K562 (cell line): ENCODE data around the gene RO60. TPM values are rescaled to one million over a fixed set of nuclear protein-coding genes. Genes with fewer than 3 reads are reported as not detected.

Source experiments
- ATAC-seq: fragments of 200-7000 bp; cut with Tn5 transposase; 3 replicates; pipeline ENCODE4 v1.9.1; 2020; ENCODE audit warnings: moderate library complexity
- BruUV-seq: library from RNA; stranded (reverse); fragments of 400-500 nt; replicated peaks from 2 replicates; lab custom pipeline; 2021; lab: Mats Ljungman, UMichigan
- CTCF ChIA-PET: fragments of 300-600 bp; formaldehyde crosslinking; extraction: SDS; loops from one replicate; lab custom pipeline; 2021; ENCODE audit warnings: low intra/inter-chr PET ratio; lab: Yijun Ruan, JAX
- POLR2A ChIA-PET: fragments of 300-600, 350-650 bp; sonication (Branson Sonifier 250); formaldehyde crosslinking; extraction: SDS; loops from one replicate; lab custom pipeline; 2021; ENCODE audit warnings: antibody characterized with exemption, inconsistent platforms; lab: Yijun Ruan, JAX
- DNase-seq, 4 experiments: peaks; one replicate each; pipeline versions ENCODE4 v3.0.0 to v3.0.0-alpha.2; 2011 to 2018; ENCODE audit warnings: low spot score in 3 of 4, mixed read lengths in 3 of 4; ENCODE audit errors: extremely low read depth in 1 of 4
- FAIRE-seq: peaks from 2 replicates; lab custom pipeline; 2011; peaks lifted over from hg19 to GRCh38; lab: Jason Lieb, UNC
- H2AFZ ChIP-seq: 2 replicates; pipeline ENCODE4 v1.6.0; 2011; ENCODE audit warnings: low read depth, low read length, control low read depth, inconsistent platforms
- H3K27ac ChIP-seq: fragments of 200-600 bp; 3 replicates; pipeline ENCODE4 v1.8.0; 2011; ENCODE audit warnings: low read depth, mild to moderate bottlenecking, control low read depth, inconsistent platforms, low read length, moderate library complexity, mixed read lengths; ENCODE audit errors: extremely low read depth
- H3K27me3 ChIP-seq, 2 experiments: fragments of 300-600 bp in 1 of 2; 2 replicates in 1 of 2; 3 replicates in 1 of 2; pipeline versions ENCODE4 v1.6.0 to v1.8.0; 2011; ENCODE audit warnings: inconsistent platforms in 2 of 2, low read length in 2 of 2, mild to moderate bottlenecking in 1 of 2, mixed read lengths in 1 of 2, moderate library complexity in 1 of 2; ENCODE audit not compliant: control insufficient read depth in 2 of 2, insufficient read depth in 2 of 2
- H3K36me3 ChIP-seq: fragments of 300-600 bp; 3 replicates; pipeline ENCODE4 v1.8.0; 2011; ENCODE audit warnings: mild to moderate bottlenecking, low read length, inconsistent platforms; ENCODE audit not compliant: control insufficient read depth, insufficient read depth
- H3K4me1 ChIP-seq, 2 experiments: fragments of 200-600 bp in 1 of 2; replicated peaks in 1 of 2; 2 replicates in 1 of 2; 3 replicates in 1 of 2; pipeline versions ENCODE4 v1.5.1 to v1.8.0; 2011; ENCODE audit warnings: inconsistent platforms in 2 of 2, low read length in 2 of 2, mild to moderate bottlenecking in 1 of 2, mixed read lengths in 1 of 2, moderate library complexity in 1 of 2; ENCODE audit not compliant: control insufficient read depth in 2 of 2, insufficient read depth in 2 of 2
- H3K4me2 ChIP-seq: 2 replicates; pipeline ENCODE4 v1.6.1; 2011; ENCODE audit warnings: low read length, control low read depth, inconsistent platforms, mixed read lengths; ENCODE audit not compliant: insufficient read depth
- H3K4me3 ChIP-seq: fragments of 200-600 bp; sonication (generic), shearing (Covaris generic); 2 replicates; pipeline ENCODE4 v1.5.1; 2016; ENCODE audit warnings: control low read depth, inconsistent platforms
- H3K79me2 ChIP-seq: fragments of 200-600 bp; 3 replicates; pipeline ENCODE4 v1.8.0; 2011; ENCODE audit warnings: low read length, inconsistent platforms; ENCODE audit not compliant: control insufficient read depth, insufficient read depth
- H3K9ac ChIP-seq, 2 experiments: 2 replicates each; pipeline versions ENCODE4 v1.6.0 to v1.6.1; 2011; ENCODE audit warnings: low read depth in 2 of 2, low read length in 2 of 2, control low read depth in 1 of 2, inconsistent platforms in 1 of 2, mild to moderate bottlenecking in 1 of 2, mixed read lengths in 1 of 2; ENCODE audit not compliant: insufficient read depth in 1 of 2
- H3K9me1 ChIP-seq: one replicate; pipeline ENCODE4 v1.6.0; 2011; ENCODE audit warnings: inconsistent platforms, mild to moderate bottlenecking, low read length, moderate library complexity; ENCODE audit not compliant: control insufficient read depth, insufficient read depth
- H3K9me3 ChIP-seq: replicated peaks from 2 replicates; pipeline ENCODE4 v1.5.1; 2011; ENCODE audit warnings: low read depth, low read length, inconsistent platforms; ENCODE audit not compliant: control insufficient read depth, insufficient read depth
- H4K20me1 ChIP-seq: replicated peaks from 2 replicates; pipeline ENCODE4 v1.6.1; 2011; ENCODE audit warnings: low read length, inconsistent platforms, mixed read lengths; ENCODE audit not compliant: control insufficient read depth, insufficient read depth
- CLOCK ChIP-seq: fragments of 250-450 bp; sonication (Bioruptor Pico); IDR thresholded peaks from 2 replicates; pipeline ENCODE4 v1.4.0; 2020; ENCODE audit warnings: mild to moderate bottlenecking, moderate library complexity, borderline replicate concordance
- HOMEZ ChIP-seq: fragments of 250-450 bp; sonication (Bioruptor Pico); IDR thresholded peaks from 2 replicates; pipeline ENCODE4 v1.4.0; 2020; ENCODE audit warnings: mild to moderate bottlenecking, moderate library complexity
- NFRKB ChIP-seq: fragments of 450-650 bp; IDR thresholded peaks from 2 replicates; pipeline ENCODE4 v1.6.1; 2016; ENCODE audit warnings: low read depth
- NRF1 ChIP-seq, 2 experiments: fragments of 450-650 bp; IDR thresholded peaks in 1 of 2; conservative IDR thresholded peaks in 1 of 2; 2 replicates each; pipeline ENCODE4 v1.6.1; 2014; ENCODE audit warnings: mild to moderate bottlenecking in 2 of 2
- TCF7L2 ChIP-seq: fragments of 150-350 bp; IDR thresholded peaks from 2 replicates; pipeline ENCODE4 v1.6.1; 2016; ENCODE audit warnings: low read depth, mild to moderate bottlenecking, low read length, moderate library complexity
- ZNF512 ChIP-seq: IDR thresholded peaks from 2 replicates; pipeline ENCODE4 v1.6.1; 2016; ENCODE audit warnings: missing genetic modification characterization, missing compliant biosample characterization
- ZNF583 ChIP-seq: fragments of 250-450 bp; sonication (Bioruptor Pico); IDR thresholded peaks from 2 replicates; pipeline ENCODE4 v1.4.0; 2020
- WGBS: fragments of 100-300 bp; shearing (Covaris generic); methylation state at CpG from one replicate; pipeline ENCODE4 v1.1.6; 2016; ENCODE audit warnings: low coverage, mixed read lengths; ENCODE audit not compliant: insufficient coverage; ENCODE audit errors: missing lambda C conversion rate; 5-methylcytosine and 5-hydroxymethylcytosine counted together
- in situ Hi-C: fragments of 300-500 bp; cut with MboI; formaldehyde crosslinking; loops from 4 replicates; pipeline ENCODE4 v1.15.0; 2018; ENCODE audit warnings: inconsistent platforms, mixed read lengths
- intact Hi-C: fragments of 100-400 bp; cut with micrococcal nuclease; formaldehyde crosslinking; loops from 2 replicates; pipeline ENCODE4 v1.14.2; 2022
- polyA plus RNA-seq, 8 experiments: library from polyadenylated mRNA; depleted of rRNA in 4 of 8; stranded (reverse) in 5 of 8; unstranded in 3 of 8; fragments of >200 nt; fragmentation: Nextera tagmentation in 2 of 8; fragmentation: Illumina TruSeq in 1 of 8; extraction: Ambion mirVana in 2 of 8; extraction: Trizol in 1 of 8; gene quantifications; 2 replicates each; pipeline versions ENCODE4 v1.2.1 to v1.2.3, GENCODE V29; 2011 to 2014; ENCODE audit warnings: inconsistent platforms in 1 of 8, missing spikeins in 1 of 8
- total RNA-seq, 7 experiments: library from RNA; depleted of rRNA in 6 of 7; stranded (reverse); fragments of >200 nt in 6 of 7; fragmentation: Illumina TruSeq in 2 of 7; extraction: Trizol in 2 of 7; gene quantifications; 2 replicates each; pipeline versions ENCODE4 v1.2.1 to v1.2.3, GENCODE V29; 2011 to 2021; ENCODE audit warnings: low replicate concordance in 1 of 7
- TF ChIP-seq, protein P1 (sequence below): fragments of 200-800 bp; sonication (Bioruptor generic); IDR thresholded peaks from 2 replicates; pipeline ENCODE4 v1.6.1; 2016; ENCODE audit warnings: missing genetic modification characterization, missing compliant biosample characterization

RO60 gene
- total and polyA plus RNA-seq, 9 of the 15 experiments (the other 6 are each of a cell fraction or from before 2014, with no cell fraction given): 24.9 to 187 (median 101) TPM

GRCh38 chr1:193060115-193060403 lies 647 bp downstream of the RO60 start:
- H3K4me1 ChIP-seq: peaks cover 9 to 20% of the 10 kb centered on the region in 2 experiments; a peak in 4 of 5 replicates
- TF ChIP-seq NRF1 (conservative IDR thresholded peaks at IDR 0.05 in 1 of 2, IDR thresholded peaks at IDR 0.05 in 1 of 2): peak in 1 of 2 experiments; percentile 2; a peak in 3 of 4 replicates
- peak; percentile 20; the same call in 1 of the 2 replicates for TF ChIP-seq ZNF512 (tag)
- TF ChIP-seq TCF7L2: no peak
- no peak for TF ChIP-seq HOMEZ
- TF ChIP-seq, protein P1, sequence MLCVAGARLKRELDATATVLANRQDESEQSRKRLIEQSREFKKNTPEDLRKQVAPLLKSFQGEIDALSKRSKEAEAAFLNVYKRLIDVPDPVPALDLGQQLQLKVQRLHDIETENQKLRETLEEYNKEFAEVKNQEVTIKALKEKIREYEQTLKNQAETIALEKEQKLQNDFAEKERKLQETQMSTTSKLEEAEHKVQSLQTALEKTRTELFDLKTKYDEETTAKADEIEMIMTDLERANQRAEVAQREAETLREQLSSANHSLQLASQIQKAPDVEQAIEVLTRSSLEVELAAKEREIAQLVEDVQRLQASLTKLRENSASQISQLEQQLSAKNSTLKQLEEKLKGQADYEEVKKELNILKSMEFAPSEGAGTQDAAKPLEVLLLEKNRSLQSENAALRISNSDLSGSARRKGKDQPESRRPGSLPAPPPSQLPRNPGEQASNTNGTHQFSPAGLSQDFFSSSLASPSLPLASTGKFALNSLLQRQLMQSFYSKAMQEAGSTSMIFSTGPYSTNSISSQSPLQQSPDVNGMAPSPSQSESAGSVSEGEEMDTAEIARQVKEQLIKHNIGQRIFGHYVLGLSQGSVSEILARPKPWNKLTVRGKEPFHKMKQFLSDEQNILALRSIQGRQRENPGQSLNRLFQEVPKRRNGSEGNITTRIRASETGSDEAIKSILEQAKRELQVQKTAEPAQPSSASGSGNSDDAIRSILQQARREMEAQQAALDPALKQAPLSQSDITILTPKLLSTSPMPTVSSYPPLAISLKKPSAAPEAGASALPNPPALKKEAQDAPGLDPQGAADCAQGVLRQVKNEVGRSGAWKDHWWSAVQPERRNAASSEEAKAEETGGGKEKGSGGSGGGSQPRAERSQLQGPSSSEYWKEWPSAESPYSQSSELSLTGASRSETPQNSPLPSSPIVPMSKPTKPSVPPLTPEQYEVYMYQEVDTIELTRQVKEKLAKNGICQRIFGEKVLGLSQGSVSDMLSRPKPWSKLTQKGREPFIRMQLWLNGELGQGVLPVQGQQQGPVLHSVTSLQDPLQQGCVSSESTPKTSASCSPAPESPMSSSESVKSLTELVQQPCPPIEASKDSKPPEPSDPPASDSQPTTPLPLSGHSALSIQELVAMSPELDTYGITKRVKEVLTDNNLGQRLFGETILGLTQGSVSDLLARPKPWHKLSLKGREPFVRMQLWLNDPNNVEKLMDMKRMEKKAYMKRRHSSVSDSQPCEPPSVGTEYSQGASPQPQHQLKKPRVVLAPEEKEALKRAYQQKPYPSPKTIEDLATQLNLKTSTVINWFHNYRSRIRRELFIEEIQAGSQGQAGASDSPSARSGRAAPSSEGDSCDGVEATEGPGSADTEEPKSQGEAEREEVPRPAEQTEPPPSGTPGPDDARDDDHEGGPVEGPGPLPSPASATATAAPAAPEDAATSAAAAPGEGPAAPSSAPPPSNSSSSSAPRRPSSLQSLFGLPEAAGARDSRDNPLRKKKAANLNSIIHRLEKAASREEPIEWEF (CRISPR knock-in tag): no peak
- no peak for TF ChIP-seq NFRKB
- no peak for TF ChIP-seq ZNF583 (CRISPR knock-in tag)
- no peak for TF ChIP-seq CLOCK

More at GRCh38 chr1:193060115-193060403, 647 bp downstream of the RO60 start:
- ATAC-seq (no peak), DNase-seq (no peak), FAIRE-seq (no peak)
- no peaks in the 10 kb centered on the region for H3K27me3 ChIP-seq
- H2AFZ ChIP-seq: peak overlapping the region; percentile 84
- H3K36me3 ChIP-seq: peaks cover 38% of the 10 kb centered on the region
- peak overlapping the region; percentile 96 to 98 for H3K9ac ChIP-seq
- peaks cover 98% of the 10 kb centered on the region for H3K79me2 ChIP-seq
- WGBS: 0% methylated on average over 9 of the region's 9 CpGs
- ChIA-PET CTCF (no interaction called here), POLR2A (interaction anchor here (0.6 to 1.2 kb wide), 5 partner anchors 9 to 249 kb away, joined by 3 to 5 read pairs (median 3); no protein-coding TSS in a partner anchor)
- no peaks in the 10 kb centered on the region for H3K9me3 ChIP-seq
- H3K4me2 ChIP-seq: peak overlapping the region; percentile 100
- H3K4me3 ChIP-seq: peak overlapping the region; percentile 81
- peaks cover 4% of the 10 kb centered on the region for H4K20me1 ChIP-seq
- peaks cover 2% of the 10 kb centered on the region for H3K9me1 ChIP-seq
- H3K27ac ChIP-seq: peak overlapping the region; percentile 94
- intact Hi-C loops: no loop called here
- in situ Hi-C loops: no loop called here
- no TSS peak for BruUV-seq
